ENCODE data around the gene LAP3. TPM values are rescaled to one million over a fixed set of nuclear protein-coding genes. Genes with fewer than 3 reads are reported as not detected.

LAP3 gene
- total RNA-seq, 1 donor from 2014 or later, result 48.9 TPM

GRCh38 chr4:17623451-17624001, 46.5 kb downstream of the LAP3 start:
- no peak overlapping the region for H3K27ac Mint-ChIP-seq
- H3K9me3 Mint-ChIP-seq, result no peaks in the 10 kb centered on the region
- no peak for DNase-seq (ENCODE audit: extremely low spot score, unreplicated experiment)
- no peak overlapping the region for H3K4me3 Mint-ChIP-seq
- no peaks in the 10 kb centered on the region for H3K27me3 Mint-ChIP-seq
- H3K36me3 Mint-ChIP-seq, result peaks cover 47% of the 10 kb centered on the region
- no peak for TF ChIP-seq CTCF (conservative IDR thresholded peaks at IDR 0.05)
- H3K4me1 Mint-ChIP-seq (ENCODE audit: unreplicated experiment), result no peaks in the 10 kb centered on the region

GRCh38 chr4:17624821-17625220, 47.8 kb downstream of the LAP3 start:
- Mint-ChIP-seq H3K27ac (no peak overlapping the region), H3K36me3 (peaks cover 53% of the 10 kb centered on the region)

GRCh38 chr4:17630228-17630627, 53.2 kb downstream of the LAP3 start:
- no peak overlapping the region for H3K27ac Mint-ChIP-seq
- no peak for DNase-seq (ENCODE audit: extremely low spot score, unreplicated experiment)
- H3K4me1 Mint-ChIP-seq (ENCODE audit: unreplicated experiment), result no peaks in the 10 kb centered on the region
- H3K36me3 Mint-ChIP-seq, result peaks cover 36% of the 10 kb centered on the region
- H3K27me3 Mint-ChIP-seq, result no peaks in the 10 kb centered on the region
- no peaks in the 10 kb centered on the region for H3K9me3 Mint-ChIP-seq
- no peak overlapping the region for H3K4me3 Mint-ChIP-seq
- TF ChIP-seq CTCF (conservative IDR thresholded peaks at IDR 0.05), result no peak

More at GRCh38 chr4:17624821-17625220, 47.8 kb downstream of the LAP3 start:
- TF ChIP-seq CTCF (conservative IDR thresholded peaks at IDR 0.05), result no peak
- Mint-ChIP-seq H3K4me3 (no peak overlapping the region), H3K27me3 (no peaks in the 10 kb centered on the region), H3K4me1 (ENCODE audit: unreplicated experiment) (no peaks in the 10 kb centered on the region), H3K9me3 (no peaks in the 10 kb centered on the region)
- DNase-seq (ENCODE audit: extremely low spot score, unreplicated experiment), result no peak

GRCh38 chr4:17633600-17633999, 56.6 kb downstream of the LAP3 start:
- no peaks in the 10 kb centered on the region for H3K27me3 Mint-ChIP-seq
- no peak for DNase-seq (ENCODE audit: extremely low spot score, unreplicated experiment)
- H3K4me1 Mint-ChIP-seq (ENCODE audit: unreplicated experiment), result no peaks in the 10 kb centered on the region
- H3K4me3 Mint-ChIP-seq, result no peak overlapping the region
- peaks cover 18% of the 10 kb centered on the region for H3K36me3 Mint-ChIP-seq
- TF ChIP-seq CTCF (conservative IDR thresholded peaks at IDR 0.05), result no peak
- no peak overlapping the region for H3K27ac Mint-ChIP-seq
- no peaks in the 10 kb centered on the region for H3K9me3 Mint-ChIP-seq

- TF ChIP-seq CTCF (conservative IDR thresholded peaks at IDR 0.05), result no peak
- Mint-ChIP-seq H3K4me3 (no peak overlapping the region), H3K27me3 (no peaks in the 10 kb centered on the region), H3K36me3 (peaks cover 9% of the 10 kb centered on the region), H3K27ac (no peak overlapping the region), H3K4me1 (ENCODE audit: unreplicated experiment) (no peaks in the 10 kb centered on the region), H3K9me3 (no peaks in the 10 kb centered on the region)
- no peak for DNase-seq (ENCODE audit: extremely low spot score, unreplicated experiment)
These were observed 58.1 kb downstream of the LAP3 start for GRCh38 chr4:17635056-17635455.

GRCh38 chr4:17636341-17636695, 59.3 kb downstream of the LAP3 start:
- no peaks in the 10 kb centered on the region for H3K27me3 Mint-ChIP-seq
- no peak for DNase-seq (ENCODE audit: extremely low spot score, unreplicated experiment)
- H3K36me3 Mint-ChIP-seq, result peaks cover 9% of the 10 kb centered on the region
- no peak overlapping the region for H3K4me3 Mint-ChIP-seq
- H3K9me3 Mint-ChIP-seq, result no peaks in the 10 kb centered on the region
- no peaks in the 10 kb centered on the region for H3K4me1 Mint-ChIP-seq (ENCODE audit: unreplicated experiment)
- no peak for TF ChIP-seq CTCF (conservative IDR thresholded peaks at IDR 0.05)
- no peak overlapping the region for H3K27ac Mint-ChIP-seq

Data from type B pancreatic cell (in vitro differentiated cells).